GF-D8 (cell line): ENCODE results near the gene B3GALT5.

Source experiments
- DNase-seq: peaks from one replicate; lab custom pipeline; 2025; lab: John Stamatoyannopoulos, UW

B3GALT5 gene

DNA sequence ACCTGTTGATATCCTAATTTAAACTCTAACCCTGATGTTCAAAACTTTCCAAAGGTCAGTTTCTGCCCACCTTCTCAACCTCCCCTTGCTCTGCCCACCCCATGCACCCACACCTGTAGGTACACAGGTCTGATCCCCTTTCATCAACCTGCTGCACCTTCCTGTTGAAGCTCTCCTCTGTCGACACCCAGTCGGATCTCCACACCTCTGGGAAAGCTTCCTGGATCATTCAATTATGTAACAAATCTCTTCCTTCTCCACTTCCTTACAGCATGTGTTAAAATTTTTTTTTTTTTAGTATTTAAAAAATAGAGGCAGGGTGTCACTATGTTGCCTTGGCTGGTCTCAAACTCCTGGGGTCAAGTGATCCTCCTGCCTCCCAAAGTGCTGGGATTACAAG lies 87.6 kb downstream of the B3GALT5 start:
- no peak for DNase-seq

GRCh38 chr21:39703578-39703977 lies 90.8 kb downstream of the B3GALT5 start:
- no peak for DNase-seq

DNA sequence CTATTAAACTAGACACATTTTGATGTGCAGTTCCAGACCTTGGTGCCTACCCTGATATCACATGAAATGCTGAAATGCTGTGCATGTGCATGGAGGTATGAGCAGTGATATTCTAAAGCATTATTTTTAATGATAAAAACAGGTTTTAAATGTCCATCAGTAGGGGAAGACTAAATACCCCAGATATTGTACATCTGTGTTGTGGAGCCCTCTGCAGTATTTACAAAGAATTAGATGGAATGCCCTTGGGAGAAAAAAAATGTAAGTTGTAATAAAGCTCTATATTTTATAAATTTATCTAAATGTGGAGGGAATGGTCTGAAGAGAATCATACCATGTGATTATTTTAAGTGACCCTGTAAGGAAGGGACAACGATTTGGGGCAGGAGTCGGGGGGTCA lies 93.1 kb downstream of the B3GALT5 start:
- no peak for DNase-seq

DNA sequence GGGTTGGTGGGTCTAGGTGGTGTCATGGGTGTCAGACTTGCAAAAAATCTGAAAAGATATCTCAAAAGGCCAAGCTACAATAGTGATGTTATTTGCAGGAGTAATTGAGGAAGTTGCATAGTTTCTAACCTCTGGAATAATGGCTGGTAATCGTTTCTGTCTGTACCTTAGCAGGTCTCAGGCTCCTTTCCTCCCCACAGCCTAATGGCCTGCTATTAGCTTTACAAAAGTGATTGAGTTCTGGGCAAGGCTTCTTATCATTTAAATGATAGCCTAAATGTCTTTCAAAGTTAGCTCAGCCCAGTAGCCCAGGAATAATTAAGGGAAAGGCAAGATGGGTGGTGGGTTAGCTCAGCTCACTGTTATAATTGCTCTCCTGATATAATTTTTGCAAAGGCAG lies 94.6 kb downstream of the B3GALT5 start:
- no peak for DNase-seq

- DNase-seq = no peak
Measured at GRCh38 chr21:39710866-39711265, 98.1 kb downstream of the B3GALT5 start.

- no peak for DNase-seq
Measured at GRCh38 chr21:39712273-39712672, 99.5 kb downstream of the B3GALT5 start.

- no peak for DNase-seq
Measured at GRCh38 chr21:39712976-39713375, 100.2 kb downstream of the B3GALT5 start.

GRCh38 chr21:39713905-39714304 lies 101.2 kb downstream of the B3GALT5 start:
- no peak for DNase-seq

DNA sequence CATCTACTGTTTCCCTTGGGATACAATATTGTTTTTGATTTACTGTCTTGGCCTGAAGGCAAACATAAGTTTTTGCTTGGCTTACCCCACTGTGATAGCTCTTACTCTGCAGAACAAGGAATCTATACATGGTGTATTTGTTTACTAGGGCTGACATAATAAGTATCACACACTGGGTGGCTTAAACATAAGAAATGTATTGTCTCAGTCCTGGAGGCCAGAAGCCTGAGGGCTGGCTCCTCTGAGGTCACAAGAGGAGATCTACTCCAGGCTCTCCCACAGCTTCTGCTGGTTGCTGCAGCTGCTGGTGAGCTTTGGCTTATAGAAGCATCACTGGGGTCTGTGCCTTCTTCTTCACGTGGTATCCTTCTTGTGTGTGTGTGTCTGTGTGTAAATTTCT lies 101.6 kb downstream of the B3GALT5 start:
- no peak for DNase-seq

GRCh38 chr21:39715804-39716397 lies 103.2 kb downstream of the B3GALT5 start:
- peak; percentile 6 for DNase-seq

- DNase-seq = no peak
Measured at GRCh38 chr21:39720126-39720778, 107.5 kb downstream of the B3GALT5 start.

DNA sequence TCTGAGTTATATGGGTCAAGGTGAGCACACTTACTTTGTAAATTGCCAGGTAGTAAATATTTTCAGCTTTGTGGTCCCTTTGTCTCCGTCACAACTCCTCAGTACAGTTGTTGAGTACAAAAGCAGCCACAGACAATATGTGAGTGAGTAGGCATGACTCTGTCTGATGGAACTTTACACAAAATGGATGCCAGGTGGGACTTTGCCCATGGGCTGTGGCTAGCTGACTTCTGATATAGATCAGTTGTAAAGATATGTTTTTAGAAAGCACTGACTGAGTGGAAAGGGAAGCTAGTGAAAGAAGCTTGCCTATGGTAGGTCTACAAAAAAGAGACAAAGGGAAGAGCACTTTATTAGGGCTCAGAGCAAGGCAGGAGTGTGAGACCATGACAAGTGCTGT lies 109.1 kb downstream of the B3GALT5 start:
- DNase-seq = no peak
